Measurements from ENCODE around the gene KLLN. TPM values are rescaled to one million over a fixed set of nuclear protein-coding genes. Genes with fewer than 3 reads are reported as not detected.
"Not testable (repeated sequence)": the region's sequence is repeated elsewhere in the genome, so short reads cannot be mapped to it uniquely, and the experiment has no call there.

Gene KLLN
- total RNA-seq, 1 donor from 2014 or later = 1.0 TPM

DNA sequence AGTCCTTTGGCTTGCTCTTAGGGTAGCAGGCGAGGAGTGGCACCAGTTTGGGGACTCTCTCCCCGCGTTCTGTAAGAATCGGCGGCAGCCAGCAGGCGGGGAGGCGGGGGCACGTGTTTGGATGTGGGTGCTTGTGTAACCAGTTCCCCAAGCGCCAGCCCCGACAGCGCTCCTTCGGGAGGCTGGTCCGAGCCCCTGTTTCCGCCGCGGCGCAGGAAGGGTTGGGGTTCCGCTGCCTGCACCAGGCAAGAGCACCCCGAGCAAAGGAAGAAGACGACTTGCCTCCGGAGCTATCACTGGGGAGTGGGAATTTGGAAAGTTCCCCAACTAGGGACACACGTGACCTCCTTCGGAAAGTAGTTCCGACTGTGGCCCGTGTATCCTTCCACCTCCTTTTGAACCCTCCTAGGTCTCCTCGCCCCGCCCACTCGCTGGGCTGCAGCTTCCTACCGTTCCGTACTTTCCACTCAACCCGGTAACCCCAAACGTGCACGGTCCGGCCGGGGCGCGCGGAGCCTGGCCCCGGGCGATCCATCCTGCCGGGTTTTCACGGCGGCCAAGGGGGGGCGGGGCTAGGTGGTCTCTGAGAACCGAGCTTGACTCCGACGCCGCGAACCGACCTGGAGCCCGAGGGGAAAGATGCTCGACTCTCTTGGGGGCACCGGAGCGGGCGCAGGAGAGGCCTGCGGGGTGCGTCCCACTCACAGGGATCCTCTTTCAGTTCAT is 1.2 kb downstream of the KLLN start:
- DNase-seq (ENCODE audit: low read depth) = peak; percentile 72
- H3K27me3 ChIP-seq (ENCODE audit: control insufficient read depth, insufficient read depth, low read length) = no peaks in the 10 kb centered on the region
- TF ChIP-seq, protein P1, sequence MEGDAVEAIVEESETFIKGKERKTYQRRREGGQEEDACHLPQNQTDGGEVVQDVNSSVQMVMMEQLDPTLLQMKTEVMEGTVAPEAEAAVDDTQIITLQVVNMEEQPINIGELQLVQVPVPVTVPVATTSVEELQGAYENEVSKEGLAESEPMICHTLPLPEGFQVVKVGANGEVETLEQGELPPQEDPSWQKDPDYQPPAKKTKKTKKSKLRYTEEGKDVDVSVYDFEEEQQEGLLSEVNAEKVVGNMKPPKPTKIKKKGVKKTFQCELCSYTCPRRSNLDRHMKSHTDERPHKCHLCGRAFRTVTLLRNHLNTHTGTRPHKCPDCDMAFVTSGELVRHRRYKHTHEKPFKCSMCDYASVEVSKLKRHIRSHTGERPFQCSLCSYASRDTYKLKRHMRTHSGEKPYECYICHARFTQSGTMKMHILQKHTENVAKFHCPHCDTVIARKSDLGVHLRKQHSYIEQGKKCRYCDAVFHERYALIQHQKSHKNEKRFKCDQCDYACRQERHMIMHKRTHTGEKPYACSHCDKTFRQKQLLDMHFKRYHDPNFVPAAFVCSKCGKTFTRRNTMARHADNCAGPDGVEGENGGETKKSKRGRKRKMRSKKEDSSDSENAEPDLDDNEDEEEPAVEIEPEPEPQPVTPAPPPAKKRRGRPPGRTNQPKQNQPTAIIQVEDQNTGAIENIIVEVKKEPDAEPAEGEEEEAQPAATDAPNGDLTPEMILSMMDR (IDR thresholded peaks at IDR 0.05; ENCODE audit: insufficient read depth, low read length, poor library complexity, severe bottlenecking) = no peak

GRCh38 chr10:87861566-87861952 is 1.8 kb downstream of the KLLN start:
- Histone ChIP-seq H3K4me3 (ENCODE audit: low read depth, low read length) (peak overlapping the region; percentile 76), H3K36me3 (ENCODE audit: control insufficient read depth, insufficient read depth, low read length) (no peaks in the 10 kb centered on the region), H3K27me3 (ENCODE audit: control insufficient read depth, insufficient read depth, low read length) (no peaks in the 10 kb centered on the region)
- DNase-seq (ENCODE audit: low read depth) = no peak
- TF ChIP-seq, protein P1 (IDR thresholded peaks at IDR 0.05; ENCODE audit: insufficient read depth, low read length, poor library complexity, severe bottlenecking) = peak; percentile 27

More for the DNA sequence above, 1.2 kb downstream of the KLLN start:
- Histone ChIP-seq H3K4me3 (ENCODE audit: low read depth, low read length) (peak overlapping the region; percentile 76), H3K36me3 (ENCODE audit: control insufficient read depth, insufficient read depth, low read length) (no peaks in the 10 kb centered on the region)

DNA sequence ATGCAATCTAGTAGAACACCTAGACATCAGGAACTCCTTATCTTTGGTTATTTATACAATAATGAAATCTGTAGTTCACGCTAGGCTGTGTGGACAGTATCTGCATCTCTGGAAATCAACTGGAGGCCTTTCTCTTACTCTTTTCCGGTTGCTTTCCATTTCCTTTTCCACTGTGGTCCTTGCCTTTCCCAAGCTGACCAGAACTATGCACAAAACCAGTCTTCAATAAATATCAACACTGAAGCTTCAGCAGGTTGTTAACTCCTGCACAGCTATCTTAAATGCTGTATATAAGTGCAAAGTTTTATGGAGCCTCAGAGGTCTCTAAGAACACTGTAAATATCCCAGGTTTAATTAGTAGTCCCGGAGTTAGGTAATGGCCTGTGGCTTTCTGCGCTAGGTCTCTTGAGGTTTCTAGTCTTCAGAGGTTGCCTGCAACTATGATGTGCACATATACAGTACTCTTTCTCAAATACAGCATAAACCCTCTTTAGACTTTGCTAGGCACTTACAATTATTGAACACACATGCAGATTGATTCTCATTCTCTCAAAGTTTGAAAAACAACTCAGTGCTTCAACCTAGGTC is 2.4 kb downstream of the KLLN start:
- H3K4me3 ChIP-seq (ENCODE audit: low read depth, low read length) = no peak overlapping the region
- TF ChIP-seq, protein P1 (IDR thresholded peaks at IDR 0.05; ENCODE audit: insufficient read depth, low read length, poor library complexity, severe bottlenecking) = no peak

GRCh38 chr10:87860156-87860795 is 3.1 kb downstream of the KLLN start:
- H3K4me3 ChIP-seq (ENCODE audit: low read depth, low read length) = no peak overlapping the region
- no peaks in the 10 kb centered on the region for H3K36me3 ChIP-seq (ENCODE audit: control insufficient read depth, insufficient read depth, low read length)
- TF ChIP-seq, protein P1 (IDR thresholded peaks at IDR 0.05; ENCODE audit: insufficient read depth, low read length, poor library complexity, severe bottlenecking) = peak; percentile 71
- H3K27me3 ChIP-seq (ENCODE audit: control insufficient read depth, insufficient read depth, low read length) = no peaks in the 10 kb centered on the region
- no peak for DNase-seq (ENCODE audit: low read depth)

More for the DNA sequence above, 2.4 kb downstream of the KLLN start:
- H3K36me3 ChIP-seq (ENCODE audit: control insufficient read depth, insufficient read depth, low read length) = no peaks in the 10 kb centered on the region
- H3K27me3 ChIP-seq (ENCODE audit: control insufficient read depth, insufficient read depth, low read length) = no peaks in the 10 kb centered on the region
- no peak for DNase-seq (ENCODE audit: low read depth)

GRCh38 chr10:87855665-87856064 is 7.7 kb downstream of the KLLN start:
- not testable (repeated sequence) for DNase-seq (ENCODE audit: low read depth); H3K4me3 ChIP-seq (ENCODE audit: low read depth, low read length); H3K27me3 ChIP-seq (ENCODE audit: control insufficient read depth, insufficient read depth, low read length); H3K36me3 ChIP-seq (ENCODE audit: control insufficient read depth, insufficient read depth, low read length)

- H3K27me3 ChIP-seq (ENCODE audit: control insufficient read depth, insufficient read depth, low read length); H3K36me3 ChIP-seq (ENCODE audit: control insufficient read depth, insufficient read depth, low read length); DNase-seq (ENCODE audit: low read depth); H3K4me3 ChIP-seq (ENCODE audit: low read depth, low read length): not testable (repeated sequence)
Measured at GRCh38 chr10:87855247-87855646, 8.1 kb downstream of the KLLN start.
